HFF-Myc (cell line): ENCODE results near the gene NCDN.
A peak's percentile ranks its signal among the peaks of the same experiment; 100 is the strongest.

ENCODE experiments used
- DNase-seq: peaks from one replicate; pipeline ENCODE4 v3.0.0-alpha.2; 2011; ENCODE audit warnings: low read depth; ENCODE audit errors: extremely low read depth
- H3K4me3 ChIP-seq: replicated peaks from 2 replicates; pipeline ENCODE4 v1.5.1; 2011; ENCODE audit warnings: low read depth, mild to moderate bottlenecking, control low read depth, low read length
- TF ChIP-seq, protein P1 (sequence below): IDR thresholded peaks from 2 replicates; pipeline ENCODE4 v1.5.1; 2012; ENCODE audit warnings: mild to moderate bottlenecking, low read depth, low read length, control low read depth; ENCODE audit errors: missing control alignments

The NCDN gene

DNA sequence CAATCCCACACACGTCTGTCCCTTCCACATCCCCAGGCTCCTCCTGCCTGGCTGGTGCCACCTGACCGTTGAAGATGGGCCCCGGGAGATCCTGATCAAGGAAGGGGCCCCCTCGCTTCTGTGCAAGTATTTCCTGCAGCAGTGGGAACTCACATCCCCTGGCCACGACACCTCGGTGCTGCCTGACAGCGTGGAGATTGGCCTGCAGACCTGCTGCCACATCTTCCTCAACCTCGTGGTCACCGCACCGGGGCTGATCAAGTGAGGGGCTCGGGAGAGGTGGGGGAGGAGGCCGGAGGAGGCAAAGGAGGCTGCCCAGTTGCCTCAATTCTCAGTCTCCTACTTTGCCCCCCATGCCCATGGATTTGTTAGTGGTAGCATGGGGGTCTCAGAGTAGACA is 5.6 kb downstream of the NCDN start:
- no peak for DNase-seq
- TF ChIP-seq, protein P1, sequence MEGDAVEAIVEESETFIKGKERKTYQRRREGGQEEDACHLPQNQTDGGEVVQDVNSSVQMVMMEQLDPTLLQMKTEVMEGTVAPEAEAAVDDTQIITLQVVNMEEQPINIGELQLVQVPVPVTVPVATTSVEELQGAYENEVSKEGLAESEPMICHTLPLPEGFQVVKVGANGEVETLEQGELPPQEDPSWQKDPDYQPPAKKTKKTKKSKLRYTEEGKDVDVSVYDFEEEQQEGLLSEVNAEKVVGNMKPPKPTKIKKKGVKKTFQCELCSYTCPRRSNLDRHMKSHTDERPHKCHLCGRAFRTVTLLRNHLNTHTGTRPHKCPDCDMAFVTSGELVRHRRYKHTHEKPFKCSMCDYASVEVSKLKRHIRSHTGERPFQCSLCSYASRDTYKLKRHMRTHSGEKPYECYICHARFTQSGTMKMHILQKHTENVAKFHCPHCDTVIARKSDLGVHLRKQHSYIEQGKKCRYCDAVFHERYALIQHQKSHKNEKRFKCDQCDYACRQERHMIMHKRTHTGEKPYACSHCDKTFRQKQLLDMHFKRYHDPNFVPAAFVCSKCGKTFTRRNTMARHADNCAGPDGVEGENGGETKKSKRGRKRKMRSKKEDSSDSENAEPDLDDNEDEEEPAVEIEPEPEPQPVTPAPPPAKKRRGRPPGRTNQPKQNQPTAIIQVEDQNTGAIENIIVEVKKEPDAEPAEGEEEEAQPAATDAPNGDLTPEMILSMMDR, result no peak
- H3K4me3 ChIP-seq, result no peak overlapping the region

DNA sequence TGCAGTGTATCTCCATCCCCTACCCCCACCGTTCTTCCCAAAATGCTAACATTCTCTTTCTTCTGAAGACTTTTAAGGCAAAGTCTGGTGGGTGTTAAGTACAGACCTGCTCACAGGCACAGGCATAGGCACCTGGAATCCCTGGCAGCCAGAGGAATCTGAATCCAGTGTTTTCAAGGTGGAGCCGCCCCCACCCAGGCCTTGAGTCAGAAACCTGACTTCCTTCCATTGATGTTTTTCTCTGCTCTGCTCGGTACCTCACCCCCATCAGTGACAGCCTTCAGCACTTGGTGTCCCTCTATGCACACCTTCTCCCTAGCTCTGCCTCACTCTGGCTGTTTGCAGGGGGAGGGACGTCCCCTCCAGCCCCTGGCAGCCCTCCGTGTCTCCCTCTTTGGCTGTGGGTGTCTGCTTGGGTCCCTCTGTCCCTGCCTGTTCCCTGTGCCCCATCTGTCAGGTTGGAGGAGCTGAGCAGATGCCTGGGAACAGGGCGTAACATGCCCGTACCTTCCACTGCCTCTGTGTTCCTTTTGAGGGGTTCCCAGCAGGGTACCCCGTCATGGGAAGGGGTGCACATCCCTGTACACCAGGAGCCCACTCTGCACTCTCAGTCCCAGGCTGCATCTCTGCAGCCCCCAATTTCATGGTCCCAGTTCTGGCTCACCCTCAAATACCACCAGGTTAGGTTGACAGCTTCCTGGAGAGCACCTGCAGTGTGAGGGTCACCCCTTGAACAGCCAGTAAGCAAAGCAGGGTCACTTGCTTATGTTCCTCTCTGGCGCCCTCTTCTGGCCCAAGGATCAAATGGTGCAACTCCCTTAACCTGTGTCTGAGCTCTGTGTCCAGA is 6.7 kb downstream of the NCDN start:
- peak; percentile 59 for DNase-seq
- no peak overlapping the region for H3K4me3 ChIP-seq
- TF ChIP-seq, protein P1, result peak; percentile 78

DNA sequence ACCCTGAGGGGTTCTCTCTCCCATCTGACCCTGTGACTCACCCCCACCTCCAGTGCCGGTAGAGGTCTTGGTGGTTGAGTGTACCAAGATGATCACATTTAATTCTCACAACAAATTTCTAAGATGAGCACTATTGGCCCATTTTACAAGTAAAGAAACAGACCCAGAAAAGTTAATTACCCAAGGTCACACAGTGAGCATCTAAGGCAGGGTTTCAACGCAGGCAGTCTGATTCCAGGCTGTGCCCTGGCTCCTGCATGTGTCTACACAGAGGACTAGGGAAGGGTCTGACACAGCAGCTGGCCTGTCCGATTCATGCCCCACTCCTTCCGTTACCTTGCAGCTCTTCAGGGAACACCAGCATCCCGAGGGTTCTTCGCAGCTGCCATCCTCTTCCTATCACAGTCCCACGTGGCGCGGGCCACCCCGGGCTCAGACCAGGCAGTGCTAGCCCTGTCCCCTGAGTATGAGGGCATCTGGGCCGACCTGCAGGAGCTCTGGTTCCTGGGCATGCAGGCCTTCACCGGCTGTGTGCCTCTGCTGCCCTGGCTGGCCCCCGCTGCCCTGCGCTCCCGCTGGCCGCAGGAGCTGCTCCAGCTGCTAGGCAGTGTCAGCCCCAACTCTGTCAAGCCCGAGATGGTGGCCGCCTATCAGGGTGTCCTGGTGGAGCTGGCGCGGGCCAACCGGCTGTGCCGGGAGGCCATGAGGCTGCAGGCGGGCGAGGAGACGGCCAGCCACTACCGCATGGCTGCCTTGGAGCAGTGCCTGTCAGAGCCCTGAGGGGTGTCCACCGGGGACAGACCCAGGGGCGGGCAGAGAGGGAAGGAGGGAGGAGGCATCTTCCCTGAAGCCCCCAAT is 7.5 kb downstream of the NCDN start:
- no peak overlapping the region for H3K4me3 ChIP-seq
- no peak for DNase-seq
- TF ChIP-seq, protein P1, result no peak

DNA sequence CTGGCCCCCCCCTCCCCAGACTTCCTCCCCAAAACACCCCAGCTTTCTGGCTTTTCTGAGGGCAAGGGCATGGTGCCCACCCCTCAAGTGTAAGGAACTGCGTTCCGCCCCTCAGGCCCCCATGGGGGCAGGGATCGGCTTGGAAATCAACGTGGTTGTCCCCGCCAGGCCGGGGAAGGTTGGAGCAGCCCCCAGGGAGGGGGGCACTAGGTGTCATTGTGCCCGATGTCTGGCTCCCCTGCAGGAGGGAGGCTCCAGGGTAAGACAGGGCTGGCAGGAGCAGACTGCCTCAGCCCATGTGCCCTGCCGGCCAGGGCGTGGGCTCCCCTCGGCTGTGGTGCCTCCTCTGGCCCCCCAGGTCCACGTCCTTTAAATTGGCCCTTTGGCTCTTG is 8.1 kb downstream of the NCDN start:
- no peak for DNase-seq
- H3K4me3 ChIP-seq, result no peak overlapping the region
- TF ChIP-seq, protein P1, result no peak

DNA sequence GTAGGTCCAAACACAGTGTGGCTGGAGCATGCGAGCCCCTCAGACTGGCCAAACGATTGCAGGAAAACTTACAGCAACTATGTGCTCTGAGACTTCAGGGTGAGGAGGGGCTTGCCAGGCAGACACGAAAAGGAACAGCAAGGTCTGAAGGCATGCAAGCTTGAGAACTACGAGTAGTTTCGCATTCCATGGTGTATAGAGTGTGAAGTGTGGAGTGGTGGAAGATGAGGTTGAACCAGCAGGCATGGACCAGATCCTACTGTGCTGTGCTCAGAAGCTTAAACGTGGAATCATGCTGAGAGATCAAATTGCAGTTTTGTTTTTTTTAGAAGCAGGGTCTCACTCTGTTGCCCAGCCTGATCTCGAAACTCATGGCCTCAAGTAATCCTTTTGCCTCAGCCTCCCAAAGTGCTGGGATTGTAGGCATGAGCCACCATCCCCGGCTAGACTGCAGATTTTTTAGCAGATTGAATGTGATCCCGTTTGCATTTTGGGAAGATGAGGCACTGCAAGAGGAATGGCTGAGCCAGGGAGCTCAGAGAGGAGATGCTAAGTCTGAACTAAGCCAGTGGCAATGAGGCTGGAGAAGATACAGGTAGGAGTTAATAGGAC is 10.5 kb downstream of the NCDN start:
- no peak for DNase-seq
- no peak overlapping the region for H3K4me3 ChIP-seq
- TF ChIP-seq, protein P1, result no peak

DNA sequence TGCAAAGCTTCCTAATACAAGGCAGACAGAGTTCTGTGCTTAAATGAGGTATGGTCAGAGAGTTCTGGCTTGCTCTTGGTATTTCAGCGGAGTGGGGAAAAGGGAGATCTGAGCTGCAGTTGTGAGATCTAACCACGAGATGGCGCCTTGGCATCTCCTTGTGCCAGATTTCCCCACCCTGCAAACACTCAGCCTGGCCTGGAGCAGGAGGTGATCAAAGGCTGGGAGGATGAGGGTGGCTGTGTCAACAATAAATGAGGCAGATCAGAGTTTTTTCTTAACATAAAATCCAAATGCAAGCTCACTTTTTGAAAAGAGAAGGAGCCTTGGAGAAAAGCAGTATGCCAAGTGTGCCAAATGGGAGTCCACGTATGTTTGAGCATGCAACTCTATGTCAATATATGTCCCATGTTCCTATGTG is 11.4 kb downstream of the NCDN start:
- H3K4me3 ChIP-seq, result no peak overlapping the region
- TF ChIP-seq, protein P1, result peak; percentile 87
- peak; percentile 38 for DNase-seq
